Fibroblast of lung (primary cell): ENCODE measurements around the gene KCNMA1. TPM values are rescaled to one million over a fixed set of nuclear protein-coding genes. Genes with fewer than 3 reads are reported as not detected.

Experiments
- DNase-seq, 2 donors: peaks; one replicate each; pipeline versions ENCODE4 v3.0.0 to v3.0.0-alpha.2; 2010; ENCODE audit warnings: low read depth in 2 of 2
- H2AFZ ChIP-seq: 2 replicates; pipeline ENCODE4 v1.5.1; 2012; ENCODE audit warnings: low read length, control low read depth, inconsistent platforms
- H3K27ac ChIP-seq: 2 replicates; pipeline ENCODE4 v1.5.1; 2011; ENCODE audit warnings: low read length, control low read depth; ENCODE audit not compliant: insufficient read depth
- H3K27me3 ChIP-seq: 2 replicates; pipeline ENCODE4 v1.5.1; 2011; ENCODE audit warnings: mild to moderate bottlenecking, low read length; ENCODE audit not compliant: control insufficient read depth, insufficient read depth
- H3K36me3 ChIP-seq: 2 replicates; pipeline ENCODE4 v1.5.1; 2011; ENCODE audit warnings: low read length; ENCODE audit not compliant: control insufficient read depth, insufficient read depth
- H3K4me1 ChIP-seq: 2 replicates; pipeline ENCODE4 v1.5.1; 2011; ENCODE audit warnings: low read length; ENCODE audit not compliant: control insufficient read depth, insufficient read depth; ENCODE audit errors: extremely low read depth
- H3K4me2 ChIP-seq: 2 replicates; pipeline ENCODE4 v1.5.1; 2011; ENCODE audit warnings: low read length, control low read depth; ENCODE audit not compliant: insufficient read depth; ENCODE audit errors: extremely low read depth
- H3K4me3 ChIP-seq, 4 experiments: fragments of 200-600 bp in 1 of 4; sonication (generic) in 1 of 4; replicated peaks in 1 of 4; 2 replicates each; pipeline ENCODE4 v1.5.1; 2011 to 2016; ENCODE audit warnings: low read length in 4 of 4, low read depth in 3 of 4, mild to moderate bottlenecking in 3 of 4, control low read depth in 2 of 4, inconsistent platforms in 1 of 4, mixed read lengths in 1 of 4; ENCODE audit not compliant: insufficient read depth in 1 of 4; ENCODE audit errors: control extremely low read depth in 1 of 4
- H3K79me2 ChIP-seq: 2 replicates; pipeline ENCODE4 v1.5.1; 2012; ENCODE audit warnings: mild to moderate bottlenecking, low read length, inconsistent platforms; ENCODE audit not compliant: control insufficient read depth, insufficient read depth
- H3K9ac ChIP-seq: 2 replicates; pipeline ENCODE4 v1.5.1; 2011; ENCODE audit warnings: mild to moderate bottlenecking, low read length, control low read depth; ENCODE audit not compliant: insufficient read depth
- H3K9me3 ChIP-seq: 2 replicates; pipeline ENCODE4 v1.5.1; 2012; ENCODE audit warnings: low read depth, low read length; ENCODE audit not compliant: control insufficient read depth, insufficient read depth
- H4K20me1 ChIP-seq: 2 replicates; pipeline ENCODE4 v1.5.1; 2011; ENCODE audit warnings: low read length; ENCODE audit not compliant: control insufficient read depth, insufficient read depth; ENCODE audit errors: extremely low read depth
- CTCF ChIP-seq, 2 donors: IDR thresholded peaks in 1 of 2; conservative IDR thresholded peaks in 1 of 2; 1 replicate in 1 of 2; 2 replicates in 1 of 2; pipeline ENCODE4 v1.5.1; 2011 to 2012; ENCODE audit warnings: low read length in 2 of 2, control low read depth in 1 of 2, inconsistent platforms in 1 of 2, low read depth in 1 of 2, mild to moderate bottlenecking in 1 of 2
- EZH2 ChIP-seq: IDR thresholded peaks from 2 replicates; pipeline ENCODE4 v1.5.1; 2012; ENCODE audit warnings: low read length, control low read depth, mild to moderate bottlenecking; ENCODE audit errors: missing control alignments
- polyA plus RNA-seq, 2 donors: library from polyadenylated mRNA; depleted of rRNA in 1 of 2; stranded (reverse) in 1 of 2; unstranded in 1 of 2; fragments of >200 nt; gene quantifications; 2 replicates each; pipeline ENCODE4 v1.2.1, GENCODE V29; 2011 to 2012; ENCODE audit warnings: missing spikeins in 1 of 2
- total RNA-seq: library from RNA; depleted of rRNA; stranded (reverse); fragments of >200 nt; gene quantifications from 2 replicates; pipeline ENCODE4 v1.2.1, GENCODE V29; 2014

The KCNMA1 gene
- total and polyA plus RNA-seq, 2 donors (not counting 1 experiment from before 2014, with no cell fraction given), result 31.0 to 138 TPM

DNA sequence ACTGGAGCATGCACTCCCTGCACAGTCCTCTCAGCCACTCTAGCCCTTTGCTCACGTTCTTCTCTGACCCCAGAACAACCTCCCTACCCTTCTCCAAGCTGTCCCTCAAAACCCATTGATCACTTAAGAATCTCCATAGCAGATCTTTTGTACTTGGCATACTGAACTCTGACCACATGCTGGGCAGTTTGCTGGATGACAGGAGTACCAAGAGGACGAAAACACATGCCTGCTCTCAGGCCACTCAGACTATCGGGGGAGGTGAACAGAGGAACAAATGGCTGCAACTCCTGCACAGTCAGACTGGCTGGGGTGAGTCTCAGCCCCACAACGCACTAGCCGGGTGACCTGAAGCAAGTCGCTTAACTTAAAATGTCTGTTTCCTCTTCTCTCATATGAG lies 52.7 kb downstream of the KCNMA1 start:
- Histone ChIP-seq H3K27me3 (no peaks in the 10 kb centered on the region), H4K20me1 (no peaks in the 10 kb centered on the region), H2AFZ (no peak overlapping the region), H3K4me2 (no peak overlapping the region), H3K9me3 (no peaks in the 10 kb centered on the region), H3K4me1 (peaks cover 5% of the 10 kb centered on the region), H3K27ac (no peak overlapping the region), H3K79me2 (peaks cover 13% of the 10 kb centered on the region), H3K4me3 (no peak overlapping the region), H3K36me3 (no peaks in the 10 kb centered on the region), H3K9ac (no peak overlapping the region)
- DNase-seq, result no peak
- TF ChIP-seq EZH2 (no peak), CTCF (conservative IDR thresholded peaks at IDR 0.05 in 1 of 2, IDR thresholded peaks at IDR 0.05 in 1 of 2; ENCODE audit: low read depth in 1 of 2, low read length in 2 of 2) (no peak)

DNA sequence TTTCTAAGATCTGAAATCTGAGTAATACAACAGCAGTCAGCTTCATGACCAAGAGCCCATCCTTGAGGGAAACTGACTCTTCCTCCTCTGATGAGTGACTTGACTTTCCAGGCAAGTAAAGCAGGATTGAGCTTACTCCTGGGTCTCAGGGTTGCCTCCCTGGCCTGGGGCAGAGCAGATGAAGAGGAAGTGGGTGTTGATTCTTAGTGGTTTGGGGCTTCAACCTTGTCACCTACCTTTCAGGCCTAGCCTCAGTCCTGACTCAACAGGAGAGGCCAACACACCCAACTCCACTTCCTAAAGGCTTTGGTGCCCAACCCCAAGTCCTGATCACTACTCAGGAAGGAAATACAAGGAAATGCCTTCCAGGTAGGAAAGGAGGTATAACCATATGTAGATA lies 54.1 kb downstream of the KCNMA1 start:
- Histone ChIP-seq H3K36me3 (no peaks in the 10 kb centered on the region), H3K4me3 (no peak overlapping the region), H2AFZ (no peak overlapping the region), H3K4me2 (no peak overlapping the region), H3K27me3 (no peaks in the 10 kb centered on the region), H3K9me3 (no peaks in the 10 kb centered on the region), H3K79me2 (peaks cover 9% of the 10 kb centered on the region), H3K9ac (no peak overlapping the region), H3K27ac (no peak overlapping the region), H4K20me1 (no peaks in the 10 kb centered on the region), H3K4me1 (peaks cover 5% of the 10 kb centered on the region)
- TF ChIP-seq CTCF (conservative IDR thresholded peaks at IDR 0.05 in 1 of 2, IDR thresholded peaks at IDR 0.05 in 1 of 2; ENCODE audit: low read depth in 1 of 2, low read length in 2 of 2) (no peak), EZH2 (no peak)
- no peak for DNase-seq

DNA sequence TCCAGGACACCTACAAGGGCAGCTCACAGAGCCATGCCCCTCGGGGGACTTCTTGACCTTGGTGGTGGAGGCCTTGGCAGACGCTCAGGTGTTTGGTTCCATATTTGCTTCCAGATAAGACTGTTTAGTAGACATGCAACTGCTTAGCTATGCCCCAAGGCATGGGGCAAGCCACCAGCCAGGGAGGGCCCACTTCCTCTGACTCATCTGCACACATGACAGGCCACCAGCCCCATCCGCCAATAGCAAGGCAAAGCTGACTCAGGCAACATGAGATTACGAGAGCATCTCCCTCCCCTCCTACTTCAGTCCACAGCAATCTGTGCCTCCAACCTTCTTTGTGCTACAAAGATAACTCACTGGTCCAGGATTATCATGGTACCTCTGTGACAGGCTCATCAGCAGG lies 54.9 kb downstream of the KCNMA1 start:
- Histone ChIP-seq H3K27ac (no peak overlapping the region), H3K79me2 (peaks cover 7% of the 10 kb centered on the region), H3K4me1 (peaks cover 5% of the 10 kb centered on the region), H3K9me3 (no peaks in the 10 kb centered on the region), H3K4me3 (no peak overlapping the region), H3K36me3 (no peaks in the 10 kb centered on the region), H3K4me2 (no peak overlapping the region), H4K20me1 (no peaks in the 10 kb centered on the region), H2AFZ (no peak overlapping the region), H3K9ac (no peak overlapping the region), H3K27me3 (no peaks in the 10 kb centered on the region)
- TF ChIP-seq EZH2 (no peak), CTCF (conservative IDR thresholded peaks at IDR 0.05 in 1 of 2, IDR thresholded peaks at IDR 0.05 in 1 of 2; ENCODE audit: low read depth in 1 of 2, low read length in 2 of 2) (no peak)
- DNase-seq, result peak; percentile 75 to 80
